CD4-positive, alpha-beta T cell (primary cell): ENCODE data around the gene ANKRD40. TPM values are rescaled to one million over a fixed set of nuclear protein-coding genes. Genes with fewer than 3 reads are reported as not detected.

Source experiments
- ATAC-seq: fragments of 200-7000 bp; cut with Tn5 transposase; one replicate; pipeline ENCODE4 v1.10.0; 2022; ENCODE audit warnings: mild to moderate bottlenecking; ENCODE audit not compliant: poor library complexity
- CTCF ChIA-PET: fragments of 350-600 bp; sonication (Branson Sonifier 250); formaldehyde crosslinking; loops from one replicate; lab custom pipeline; 2021; ENCODE audit warnings: antibody characterized with exemption, inconsistent platforms; lab: Charles Lee
- POLR2A ChIA-PET: fragments of 350-600 bp; sonication (Branson Sonifier 250); formaldehyde crosslinking; loops from one replicate; lab custom pipeline; 2021; ENCODE audit warnings: antibody characterized with exemption, inconsistent platforms; lab: Charles Lee
- DNase-seq, 14 experiments: peaks; one replicate each; pipeline ENCODE4 v3.0.0-alpha.2; 2013 to 2020; ENCODE audit warnings: mixed read lengths in 2 of 14
- H3K27ac ChIP-seq, 2 donors: one replicate each; pipeline versions ENCODE4 v1.5.1 to v1.7.0; 2013; ENCODE audit warnings: low read length in 2 of 2, low read depth in 1 of 2, mild to moderate bottlenecking in 1 of 2
- H3K27me3 ChIP-seq, 2 experiments: 1 replicate in 1 of 2; 2 replicates in 1 of 2; pipeline versions ENCODE4 v1.6.1 to v1.7.0; 2013; ENCODE audit warnings: low read length in 2 of 2, control low read depth in 1 of 2, mild to moderate bottlenecking in 1 of 2, moderate library complexity in 1 of 2; ENCODE audit not compliant: insufficient read depth in 2 of 2, control insufficient read depth in 1 of 2
- H3K36me3 ChIP-seq: one replicate; pipeline ENCODE4 v1.6.1; 2013; ENCODE audit warnings: low read length, control low read depth; ENCODE audit not compliant: insufficient read depth
- H3K4me1 ChIP-seq: one replicate; pipeline ENCODE4 v1.6.1; 2013; ENCODE audit warnings: low read length, control low read depth; ENCODE audit not compliant: insufficient read depth
- H3K4me3 ChIP-seq: one replicate; pipeline ENCODE4 v1.5.1; 2013; ENCODE audit warnings: mild to moderate bottlenecking, low read length, moderate library complexity
- H3K9me3 ChIP-seq, 2 experiments: 1 replicate in 1 of 2; 2 replicates in 1 of 2; pipeline versions ENCODE4 v1.6.1 to v1.7.0; 2013; ENCODE audit warnings: low read length in 2 of 2, mild to moderate bottlenecking in 2 of 2, control low read depth in 1 of 2, moderate library complexity in 1 of 2; ENCODE audit not compliant: control insufficient read depth in 1 of 2, insufficient read depth in 1 of 2
- H3K27ac Mint-ChIP-seq: one replicate; pipeline ENCODE4 v1.8.0; 2020; ENCODE audit warnings: mixed read lengths
- H3K27me3 Mint-ChIP-seq: one replicate; pipeline ENCODE4 v1.8.0; 2021; ENCODE audit warnings: mixed read lengths
- H3K36me3 Mint-ChIP-seq: one replicate; pipeline ENCODE4 v1.8.0; 2021; ENCODE audit warnings: low read depth, mixed read lengths
- H3K4me1 Mint-ChIP-seq: one replicate; pipeline ENCODE4 v1.8.0; 2021; ENCODE audit warnings: low read depth, mixed read lengths
- H3K4me3 Mint-ChIP-seq: one replicate; pipeline ENCODE4 v1.8.0; 2020; ENCODE audit warnings: mild to moderate bottlenecking, mixed read lengths
- H3K9me3 Mint-ChIP-seq: one replicate; pipeline ENCODE4 v1.8.0; 2020; ENCODE audit warnings: mixed read lengths
- intact Hi-C, 2 experiments: fragments of 100-400 bp; cut with DNase I in 1 of 2; cut with micrococcal nuclease in 1 of 2; formaldehyde crosslinking; loops; one replicate each; pipeline versions ENCODE4 v1.15.1 to v1.9.0; 2023 to 2025; cut with DNase I, micrococcal nuclease
- total RNA-seq, 174 experiments: library from RNA in 2 of 174; stranded (reverse) in 2 of 174; gene quantifications; one replicate each; pipeline ENCODE4 v1.2.3 and lab custom pipeline; 2021 to 2026
- TF ChIP-seq, protein P1 (sequence below): fragments of 200-600 bp; IDR thresholded peaks from one replicate; pipeline ENCODE4 v1.8.0; 2022; ENCODE audit warnings: antibody characterized with exemption, mild to moderate bottlenecking

The ANKRD40 gene
- total RNA-seq, 2 experiments from 2014 or later = 22.8 to 24.0 TPM

DNA sequence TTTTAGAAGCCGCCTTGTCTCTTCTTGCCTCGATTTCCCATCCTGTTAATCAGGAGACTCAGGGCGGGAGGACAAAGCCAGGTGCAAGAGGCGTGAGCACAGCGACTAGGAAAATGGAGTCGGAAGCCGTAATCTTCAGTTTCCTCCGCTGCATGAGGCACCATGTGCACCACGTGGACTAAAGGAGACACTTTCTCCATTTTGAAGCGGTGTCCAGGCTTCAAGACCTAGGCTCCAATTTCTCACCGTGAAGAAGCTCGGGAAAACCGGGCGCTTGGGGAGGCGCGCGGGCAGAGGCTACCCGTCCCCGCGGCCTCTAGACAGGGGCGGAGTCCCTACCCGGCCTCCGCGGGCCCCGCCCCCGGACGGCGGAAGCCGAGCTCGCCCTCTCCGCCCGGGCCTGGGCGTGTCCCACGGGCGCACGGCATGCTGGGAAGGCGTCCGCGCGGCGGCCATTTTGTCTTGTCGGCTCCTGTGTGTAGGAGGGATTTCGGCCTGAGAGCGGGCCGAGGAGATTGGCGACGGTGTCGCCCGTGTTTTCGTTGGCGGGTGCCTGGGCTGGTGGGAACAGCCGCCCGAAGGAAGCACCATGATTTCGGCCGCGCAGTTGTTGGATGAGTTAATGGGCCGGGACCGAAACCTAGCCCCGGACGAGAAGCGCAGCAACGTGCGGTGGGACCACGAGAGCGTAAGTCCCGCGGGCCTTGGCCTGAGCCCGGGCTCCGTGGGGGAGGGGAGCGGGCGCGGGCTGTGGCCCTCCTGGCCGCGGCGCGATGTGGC, 11.6 kb upstream of the ANKRD40 start, which contains the start of gene LUC7L3:
Gene LUC7L3, plus strand, starts transcription at position 460 of the 780 bp plus-strand sequence. Its CDS starts 130 bp downstream, at position 590.
- peaks cover 31% of the 10 kb centered on the region for H3K36me3 Mint-ChIP-seq
- peak within 1 kb of the TSS; percentile 79 for H3K4me3 ChIP-seq
- intact Hi-C loops = loop anchor here (1.0 to 5.0 kb wide), 3 partner anchors 11 to 433 kb away; partner anchors contain the start of genes ANKRD40 (in 1 of the 2) and NME1 (in 1 of the 2)
- no peaks in the 10 kb centered on the region for H3K27me3 Mint-ChIP-seq
- no peaks in the 10 kb centered on the region for H3K27me3 ChIP-seq
- H3K4me3 Mint-ChIP-seq = peak within 1 kb of the TSS; percentile 95
- ChIA-PET POLR2A (interaction anchor here (0.6 to 4.4 kb wide), 16 partner anchors 8 to 434 kb away, joined by 3 to 82 read pairs (median 4); partner anchors contain the start of genes ANKRD40, CACNA1G, LRRC59 and NME1), CTCF (interaction anchor here (1.2 kb wide), 1 partner anchor 322 kb away, joined by 3 read pairs; the partner anchor contains the start of gene LRRC59)
- peak within 1 kb of the TSS; percentile 89 to 97 for H3K27ac ChIP-seq
- H3K9me3 ChIP-seq = no peaks in the 10 kb centered on the region
- TF ChIP-seq, protein P1, sequence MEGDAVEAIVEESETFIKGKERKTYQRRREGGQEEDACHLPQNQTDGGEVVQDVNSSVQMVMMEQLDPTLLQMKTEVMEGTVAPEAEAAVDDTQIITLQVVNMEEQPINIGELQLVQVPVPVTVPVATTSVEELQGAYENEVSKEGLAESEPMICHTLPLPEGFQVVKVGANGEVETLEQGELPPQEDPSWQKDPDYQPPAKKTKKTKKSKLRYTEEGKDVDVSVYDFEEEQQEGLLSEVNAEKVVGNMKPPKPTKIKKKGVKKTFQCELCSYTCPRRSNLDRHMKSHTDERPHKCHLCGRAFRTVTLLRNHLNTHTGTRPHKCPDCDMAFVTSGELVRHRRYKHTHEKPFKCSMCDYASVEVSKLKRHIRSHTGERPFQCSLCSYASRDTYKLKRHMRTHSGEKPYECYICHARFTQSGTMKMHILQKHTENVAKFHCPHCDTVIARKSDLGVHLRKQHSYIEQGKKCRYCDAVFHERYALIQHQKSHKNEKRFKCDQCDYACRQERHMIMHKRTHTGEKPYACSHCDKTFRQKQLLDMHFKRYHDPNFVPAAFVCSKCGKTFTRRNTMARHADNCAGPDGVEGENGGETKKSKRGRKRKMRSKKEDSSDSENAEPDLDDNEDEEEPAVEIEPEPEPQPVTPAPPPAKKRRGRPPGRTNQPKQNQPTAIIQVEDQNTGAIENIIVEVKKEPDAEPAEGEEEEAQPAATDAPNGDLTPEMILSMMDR = no peak
- peak; percentile 84 to 96 (median 90) for DNase-seq
- H3K36me3 ChIP-seq = peaks cover 9% of the 10 kb centered on the region
- peak; percentile 91 for ATAC-seq
- H3K9me3 Mint-ChIP-seq = no peaks in the 10 kb centered on the region
- peak within 1 kb of the TSS; percentile 86 for H3K27ac Mint-ChIP-seq
- peaks cover 34% of the 10 kb centered on the region for H3K4me1 Mint-ChIP-seq
- peaks cover 27% of the 10 kb centered on the region for H3K4me1 ChIP-seq

GRCh38 chr17:50715471-50715870, 7.8 kb upstream of the ANKRD40 start:
- Histone ChIP-seq H3K4me1 (peaks cover 7% of the 10 kb centered on the region), H3K27ac (no peak overlapping the region), H3K27me3 (no peaks in the 10 kb centered on the region), H3K9me3 (no peaks in the 10 kb centered on the region), H3K36me3 (no peaks in the 10 kb centered on the region), H3K4me3 (no peak overlapping the region)
- no peak for ATAC-seq
- ChIA-PET CTCF (no interaction called here), POLR2A (no interaction called here)
- TF ChIP-seq, protein P1 = no peak
- H3K27me3 Mint-ChIP-seq = no peaks in the 10 kb centered on the region
- no peak overlapping the region for H3K4me3 Mint-ChIP-seq
- H3K4me1 Mint-ChIP-seq = peaks cover 6% of the 10 kb centered on the region
- no peak overlapping the region for H3K27ac Mint-ChIP-seq
- H3K36me3 Mint-ChIP-seq = peaks cover 14% of the 10 kb centered on the region
- intact Hi-C loops = loop anchor here in 1 of 2 experiments (5.0 kb wide), 1 partner anchor 437 kb away; the partner anchor contains the start of gene NME1
- no peaks in the 10 kb centered on the region for H3K9me3 Mint-ChIP-seq
- no peak for DNase-seq

- TF ChIP-seq, protein P1 = no peak
- H3K36me3 Mint-ChIP-seq = peaks cover 4% of the 10 kb centered on the region
- H3K4me1 Mint-ChIP-seq = peaks cover 23% of the 10 kb centered on the region
- H3K4me3 Mint-ChIP-seq = no peak overlapping the region
- H3K9me3 Mint-ChIP-seq = no peaks in the 10 kb centered on the region
- H3K27ac Mint-ChIP-seq = no peak overlapping the region
- DNase-seq = no peak
- no peak for ATAC-seq
- no peaks in the 10 kb centered on the region for H3K27me3 ChIP-seq
- H3K4me1 ChIP-seq = peaks cover 19% of the 10 kb centered on the region
- no peaks in the 10 kb centered on the region for H3K36me3 ChIP-seq
- no peak overlapping the region for H3K4me3 ChIP-seq
- no peaks in the 10 kb centered on the region for H3K27me3 Mint-ChIP-seq
- ChIA-PET CTCF (no interaction called here), POLR2A (no interaction called here)
- H3K9me3 ChIP-seq = no peaks in the 10 kb centered on the region
- H3K27ac ChIP-seq = no peak overlapping the region
- intact Hi-C loops = no loop called here
Measured at GRCh38 chr17:50712641-50713040, 4.9 kb upstream of the ANKRD40 start.
